MM.1S (cell line): ENCODE measurements around the gene CNKSR3.

Experiments used
- EZH2 ChIP-seq: fragments of 300-600 bp; sonication (generic); optimal IDR thresholded peaks from 2 replicates; pipeline ENCODE3; 2017; ENCODE audit warnings: low read depth, mild to moderate bottlenecking, antibody characterized with exemption, low read length, mixed read lengths
- TF ChIP-seq, protein P1 (sequence below): fragments of 300-600 bp; sonication (generic); IDR thresholded peaks from 2 replicates; pipeline ENCODE4 v1.5.1; 2016; ENCODE audit warnings: antibody characterized with exemption, low read length, mixed read lengths

DNA sequence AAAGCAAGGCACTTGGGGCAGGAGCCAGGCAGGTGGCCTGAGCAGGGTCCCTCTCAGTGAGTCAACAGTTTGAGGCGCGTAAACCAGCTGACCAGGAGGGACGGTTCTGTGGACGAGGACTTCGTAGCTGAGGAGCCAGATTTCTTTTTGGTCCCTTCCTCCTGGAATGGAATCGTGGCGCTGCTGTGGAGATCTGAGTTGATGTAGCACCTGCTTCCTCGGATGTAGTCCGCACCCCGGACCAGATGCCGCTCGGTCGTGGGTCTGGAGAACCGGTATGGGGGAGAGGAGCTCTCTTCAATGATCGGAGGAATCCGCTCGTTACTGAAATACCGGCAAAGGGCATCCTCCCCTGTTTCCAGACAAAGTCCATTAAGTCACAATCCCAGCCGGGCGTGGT, 104.2 kb downstream of the CNKSR3 start:
- TF ChIP-seq, protein P1, sequence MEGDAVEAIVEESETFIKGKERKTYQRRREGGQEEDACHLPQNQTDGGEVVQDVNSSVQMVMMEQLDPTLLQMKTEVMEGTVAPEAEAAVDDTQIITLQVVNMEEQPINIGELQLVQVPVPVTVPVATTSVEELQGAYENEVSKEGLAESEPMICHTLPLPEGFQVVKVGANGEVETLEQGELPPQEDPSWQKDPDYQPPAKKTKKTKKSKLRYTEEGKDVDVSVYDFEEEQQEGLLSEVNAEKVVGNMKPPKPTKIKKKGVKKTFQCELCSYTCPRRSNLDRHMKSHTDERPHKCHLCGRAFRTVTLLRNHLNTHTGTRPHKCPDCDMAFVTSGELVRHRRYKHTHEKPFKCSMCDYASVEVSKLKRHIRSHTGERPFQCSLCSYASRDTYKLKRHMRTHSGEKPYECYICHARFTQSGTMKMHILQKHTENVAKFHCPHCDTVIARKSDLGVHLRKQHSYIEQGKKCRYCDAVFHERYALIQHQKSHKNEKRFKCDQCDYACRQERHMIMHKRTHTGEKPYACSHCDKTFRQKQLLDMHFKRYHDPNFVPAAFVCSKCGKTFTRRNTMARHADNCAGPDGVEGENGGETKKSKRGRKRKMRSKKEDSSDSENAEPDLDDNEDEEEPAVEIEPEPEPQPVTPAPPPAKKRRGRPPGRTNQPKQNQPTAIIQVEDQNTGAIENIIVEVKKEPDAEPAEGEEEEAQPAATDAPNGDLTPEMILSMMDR, result no peak
- no peak for TF ChIP-seq EZH2
